ENCODE data around the gene DLG2. TPM values are rescaled to one million over a fixed set of nuclear protein-coding genes. Genes with fewer than 3 reads are reported as not detected.

DLG2 gene
- total and polyA plus RNA-seq, 2 of the 8 experiments (the other 6 are each of a cell fraction or from before 2014, with no cell fraction given): 1.7 to 14.3 TPM

GRCh38 chr11:85652786-85653447 is 25.8 kb upstream of the DLG2 start:
- Histone ChIP-seq H2AFZ (ENCODE audit: low read length) (no peak overlapping the region), H3K23ac (ENCODE audit: insufficient read length) (no peak overlapping the region), H3K14ac (ENCODE audit: insufficient read length) (no peak overlapping the region), H4K5ac (ENCODE audit: insufficient read length, low read depth, low read length) (no peak overlapping the region), H2AK5ac (ENCODE audit: low read depth, low read length) (no peak overlapping the region), H3K36me3 (ENCODE audit: control insufficient read depth in 2 of 4, insufficient read depth in 4 of 4, low read length in 3 of 4) (peaks cover 0 to 28% (median 12%) of the 10 kb centered on the region in 4 experiments; a peak in 5 of 8 replicates), H3K4ac (replicated peaks; ENCODE audit: insufficient read length, low read depth, low read length) (no peak overlapping the region), H2BK20ac (ENCODE audit: low read length) (no peak overlapping the region), H3K9me3 (ENCODE audit: insufficient read depth in 2 of 2, low read depth in 1 of 2, low read length in 1 of 2) (no peaks in the 10 kb centered on the region), H3K79me1 (ENCODE audit: low read depth, low read length) (no peaks in the 10 kb centered on the region), H3K4me2 (ENCODE audit: insufficient read depth in 1 of 2, low read depth in 2 of 2, low read length in 2 of 2) (no peak overlapping the region), H3K27me3 (replicated peaks in 1 of 4; ENCODE audit: control insufficient read depth in 3 of 4, extremely low read depth in 1 of 4, insufficient read depth in 3 of 4, low read length in 3 of 4) (peaks cover 0 to 1% (median 0%) of the 10 kb centered on the region in 4 experiments; a peak in 1 of 7 replicates), H4K91ac (replicated peaks; ENCODE audit: insufficient read length, low read length) (no peak overlapping the region), H2BK15ac (ENCODE audit: low read length) (no peak overlapping the region), H2BK12ac (ENCODE audit: low read depth, low read length) (no peak overlapping the region), H3K9ac (replicated peaks in 1 of 4; ENCODE audit: extremely low read depth in 1 of 4, low read depth in 3 of 4, low read length in 3 of 4) (no peak overlapping the region), H4K8ac (ENCODE audit: extremely low read depth, insufficient read depth, low read length) (no peak overlapping the region), H3K18ac (ENCODE audit: extremely low read depth, low read length) (no peak overlapping the region), H3K4me3 (ENCODE audit: extremely low read depth in 1 of 4, insufficient read depth in 2 of 4, low read depth in 3 of 4, low read length in 4 of 4) (no peak overlapping the region), H4K20me1 (replicated peaks in 1 of 2; ENCODE audit: control insufficient read depth in 1 of 2, insufficient read depth in 2 of 2, low read length in 2 of 2) (peaks cover 0 to 2% of the 10 kb centered on the region in 2 experiments), H3K56ac (replicated peaks; ENCODE audit: insufficient read length, low read depth, low read length) (no peak overlapping the region), H2BK5ac (ENCODE audit: low read depth, low read length) (no peak overlapping the region), H3K23me2 (ENCODE audit: low read depth, low read length) (no peaks in the 10 kb centered on the region), H2BK120ac (replicated peaks; ENCODE audit: low read depth, low read length) (no peak overlapping the region), H3K27ac (ENCODE audit: low read depth, low read length) (no peak overlapping the region), H3K79me2 (ENCODE audit: control insufficient read depth in 1 of 2, insufficient read depth in 2 of 2, low read length in 2 of 2) (peaks cover 0 to 17% of the 10 kb centered on the region in 2 experiments; a peak in 2 of 4 replicates), H3K4me1 (replicated peaks in 1 of 4; ENCODE audit: control insufficient read depth in 3 of 4, insufficient read depth in 4 of 4, low read length in 3 of 4) (no peaks in the 10 kb centered on the region; a peak in 2 of 7 replicates)
- FAIRE-seq (no peak), DNase-seq (ENCODE audit: low read depth in 1 of 2, low spot score in 2 of 2) (no peak)
- no peak for TF ChIP-seq KDM1A (IDR thresholded peaks at IDR 0.05; ENCODE audit: borderline replicate concordance, low read length)
- TF ChIP-seq GABPA (IDR thresholded peaks at IDR 0.05; ENCODE audit: borderline replicate concordance, insufficient read depth, low read length): no peak
- no peak for TF ChIP-seq JUND (IDR thresholded peaks at IDR 0.05; ENCODE audit: low read length)
- no peak for TF ChIP-seq SUZ12 (IDR thresholded peaks at IDR 0.05; ENCODE audit: low read length)
- no peak for TF ChIP-seq POU5F1 (IDR thresholded peaks at IDR 0.05; ENCODE audit: low read depth, low read length)
- TF ChIP-seq, protein P1, sequence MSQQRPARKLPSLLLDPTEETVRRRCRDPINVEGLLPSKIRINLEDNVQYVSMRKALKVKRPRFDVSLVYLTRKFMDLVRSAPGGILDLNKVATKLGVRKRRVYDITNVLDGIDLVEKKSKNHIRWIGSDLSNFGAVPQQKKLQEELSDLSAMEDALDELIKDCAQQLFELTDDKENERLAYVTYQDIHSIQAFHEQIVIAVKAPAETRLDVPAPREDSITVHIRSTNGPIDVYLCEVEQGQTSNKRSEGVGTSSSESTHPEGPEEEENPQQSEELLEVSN (IDR thresholded peaks at IDR 0.05): no peak
- no peak for TF ChIP-seq SRF (IDR thresholded peaks at IDR 0.05; ENCODE audit: low read depth, low read length)
- TF ChIP-seq POLR2A (IDR thresholded peaks at IDR 0.05; ENCODE audit: control extremely low read depth in 1 of 2, low read depth in 2 of 2, low read length in 2 of 2): no peak; a peak in 1 of 3 replicates
- no peak for TF ChIP-seq CBX8 (IDR thresholded peaks at IDR 0.05; ENCODE audit: borderline replicate concordance, low read depth, low read length)
- TF ChIP-seq GTF2F1 (IDR thresholded peaks at IDR 0.05; ENCODE audit: borderline replicate concordance, low read depth, low read length): no peak
- no peak for TF ChIP-seq CHD2 (IDR thresholded peaks at IDR 0.05; ENCODE audit: low read length)
- ChIA-PET POLR2A (ENCODE audit: partially characterized antibody) (interaction anchor here (0.8 to 4.9 kb wide), 5 partner anchors 10 to 25 kb away, joined by 3 to 42 read pairs (median 5); partner anchors contain the start of genes CREBZF and TMEM126B), CTCF (ENCODE audit: partially characterized antibody) (interaction anchor here (0.6 to 0.8 kb wide), 2 partner anchors 16 to 158 kb away, joined by 3 read pairs; partner anchors contain the start of gene SYTL2)
- WGBS, 2 experiments (ENCODE audit: extremely low coverage in 1 of 2, insufficient coverage in 1 of 2, insufficient read length in 1 of 2, insufficient replicate concordance in 2 of 2, low coverage in 1 of 2, low lambda C conversion rate in 2 of 2, missing lambda C conversion rate in 1 of 2): 85% methylated on average over 3 of the region's 3 CpGs; no CpG with 5 or more reads in 1 of the 2 experiments
